ENCODE data around the gene PCDHA3.

DNA sequence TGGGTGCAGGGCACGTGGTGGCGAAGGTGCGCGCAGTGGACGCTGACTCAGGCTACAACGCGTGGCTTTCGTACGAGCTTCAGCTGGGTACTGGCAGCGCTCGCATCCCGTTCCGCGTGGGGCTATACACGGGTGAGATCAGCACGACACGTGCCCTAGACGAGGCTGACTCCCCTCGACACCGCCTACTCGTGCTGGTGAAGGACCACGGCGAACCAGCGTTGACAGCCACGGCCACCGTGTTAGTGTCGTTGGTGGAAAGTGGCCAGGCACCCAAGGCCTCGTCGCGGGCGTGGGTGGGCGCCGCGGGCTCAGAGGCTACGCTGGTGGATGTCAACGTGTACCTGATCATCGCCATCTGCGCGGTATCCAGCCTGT lies 4.2 kb upstream of the PCDHA3 start:
- TF ChIP-seq POLR2AphosphoS5 (IDR thresholded peaks at IDR 0.05; ENCODE audit: low read depth, low read length) (no peak), TCF7L2 (IDR thresholded peaks at IDR 0.05; ENCODE audit: low read depth, low read length) (no peak)
- TF ChIP-seq, protein P1, sequence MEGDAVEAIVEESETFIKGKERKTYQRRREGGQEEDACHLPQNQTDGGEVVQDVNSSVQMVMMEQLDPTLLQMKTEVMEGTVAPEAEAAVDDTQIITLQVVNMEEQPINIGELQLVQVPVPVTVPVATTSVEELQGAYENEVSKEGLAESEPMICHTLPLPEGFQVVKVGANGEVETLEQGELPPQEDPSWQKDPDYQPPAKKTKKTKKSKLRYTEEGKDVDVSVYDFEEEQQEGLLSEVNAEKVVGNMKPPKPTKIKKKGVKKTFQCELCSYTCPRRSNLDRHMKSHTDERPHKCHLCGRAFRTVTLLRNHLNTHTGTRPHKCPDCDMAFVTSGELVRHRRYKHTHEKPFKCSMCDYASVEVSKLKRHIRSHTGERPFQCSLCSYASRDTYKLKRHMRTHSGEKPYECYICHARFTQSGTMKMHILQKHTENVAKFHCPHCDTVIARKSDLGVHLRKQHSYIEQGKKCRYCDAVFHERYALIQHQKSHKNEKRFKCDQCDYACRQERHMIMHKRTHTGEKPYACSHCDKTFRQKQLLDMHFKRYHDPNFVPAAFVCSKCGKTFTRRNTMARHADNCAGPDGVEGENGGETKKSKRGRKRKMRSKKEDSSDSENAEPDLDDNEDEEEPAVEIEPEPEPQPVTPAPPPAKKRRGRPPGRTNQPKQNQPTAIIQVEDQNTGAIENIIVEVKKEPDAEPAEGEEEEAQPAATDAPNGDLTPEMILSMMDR (IDR thresholded peaks at IDR 0.05): no peak
- TF ChIP-seq, protein P2, sequence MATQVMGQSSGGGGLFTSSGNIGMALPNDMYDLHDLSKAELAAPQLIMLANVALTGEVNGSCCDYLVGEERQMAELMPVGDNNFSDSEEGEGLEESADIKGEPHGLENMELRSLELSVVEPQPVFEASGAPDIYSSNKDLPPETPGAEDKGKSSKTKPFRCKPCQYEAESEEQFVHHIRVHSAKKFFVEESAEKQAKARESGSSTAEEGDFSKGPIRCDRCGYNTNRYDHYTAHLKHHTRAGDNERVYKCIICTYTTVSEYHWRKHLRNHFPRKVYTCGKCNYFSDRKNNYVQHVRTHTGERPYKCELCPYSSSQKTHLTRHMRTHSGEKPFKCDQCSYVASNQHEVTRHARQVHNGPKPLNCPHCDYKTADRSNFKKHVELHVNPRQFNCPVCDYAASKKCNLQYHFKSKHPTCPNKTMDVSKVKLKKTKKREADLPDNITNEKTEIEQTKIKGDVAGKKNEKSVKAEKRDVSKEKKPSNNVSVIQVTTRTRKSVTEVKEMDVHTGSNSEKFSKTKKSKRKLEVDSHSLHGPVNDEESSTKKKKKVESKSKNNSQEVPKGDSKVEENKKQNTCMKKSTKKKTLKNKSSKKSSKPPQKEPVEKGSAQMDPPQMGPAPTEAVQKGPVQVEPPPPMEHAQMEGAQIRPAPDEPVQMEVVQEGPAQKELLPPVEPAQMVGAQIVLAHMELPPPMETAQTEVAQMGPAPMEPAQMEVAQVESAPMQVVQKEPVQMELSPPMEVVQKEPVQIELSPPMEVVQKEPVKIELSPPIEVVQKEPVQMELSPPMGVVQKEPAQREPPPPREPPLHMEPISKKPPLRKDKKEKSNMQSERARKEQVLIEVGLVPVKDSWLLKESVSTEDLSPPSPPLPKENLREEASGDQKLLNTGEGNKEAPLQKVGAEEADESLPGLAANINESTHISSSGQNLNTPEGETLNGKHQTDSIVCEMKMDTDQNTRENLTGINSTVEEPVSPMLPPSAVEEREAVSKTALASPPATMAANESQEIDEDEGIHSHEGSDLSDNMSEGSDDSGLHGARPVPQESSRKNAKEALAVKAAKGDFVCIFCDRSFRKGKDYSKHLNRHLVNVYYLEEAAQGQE (IDR thresholded peaks at IDR 0.05; ENCODE audit: insufficient read depth in 1 of 2, low read depth in 2 of 2, low read length in 1 of 2): no peak

All from Panc1 (cell line).